ENCODE data around the gene NTN3. TPM values are rescaled to one million over a fixed set of nuclear protein-coding genes. Genes with fewer than 3 reads are reported as not detected.

NTN3 gene
- total RNA-seq, 1 donor from 2014 or later: 2.5 TPM

DNA sequence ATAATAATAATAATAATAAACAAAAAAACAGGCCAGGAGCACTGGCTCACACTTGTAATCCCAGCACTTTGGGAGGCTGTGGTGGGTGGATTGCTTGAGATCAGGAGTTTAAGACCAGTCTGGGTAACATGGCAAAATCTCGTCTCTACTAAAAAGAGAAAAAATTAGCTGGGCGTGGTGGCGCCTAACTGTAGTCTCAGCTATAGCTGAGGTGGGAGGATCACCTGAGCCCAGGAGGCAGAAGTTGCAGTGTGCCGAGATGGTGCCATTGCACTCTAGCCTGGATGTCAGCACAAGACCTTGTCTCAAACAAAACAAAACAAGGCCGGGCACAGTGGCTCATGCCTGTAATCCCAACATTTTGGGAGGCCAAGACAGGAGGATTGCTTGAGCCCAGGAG, 23.9 kb downstream of the NTN3 start:
- Mint-ChIP-seq H3K4me3 (ENCODE audit: low read depth) (no peak overlapping the region), H3K27me3 (no peaks in the 10 kb centered on the region), H3K9me3 (ENCODE audit: low read depth) (no peaks in the 10 kb centered on the region), H3K36me3 (ENCODE audit: insufficient read depth) (peaks cover 1% of the 10 kb centered on the region), H3K27ac (no peak overlapping the region), H3K4me1 (ENCODE audit: low read depth) (peaks cover 2% of the 10 kb centered on the region)
- TF ChIP-seq, protein P1, sequence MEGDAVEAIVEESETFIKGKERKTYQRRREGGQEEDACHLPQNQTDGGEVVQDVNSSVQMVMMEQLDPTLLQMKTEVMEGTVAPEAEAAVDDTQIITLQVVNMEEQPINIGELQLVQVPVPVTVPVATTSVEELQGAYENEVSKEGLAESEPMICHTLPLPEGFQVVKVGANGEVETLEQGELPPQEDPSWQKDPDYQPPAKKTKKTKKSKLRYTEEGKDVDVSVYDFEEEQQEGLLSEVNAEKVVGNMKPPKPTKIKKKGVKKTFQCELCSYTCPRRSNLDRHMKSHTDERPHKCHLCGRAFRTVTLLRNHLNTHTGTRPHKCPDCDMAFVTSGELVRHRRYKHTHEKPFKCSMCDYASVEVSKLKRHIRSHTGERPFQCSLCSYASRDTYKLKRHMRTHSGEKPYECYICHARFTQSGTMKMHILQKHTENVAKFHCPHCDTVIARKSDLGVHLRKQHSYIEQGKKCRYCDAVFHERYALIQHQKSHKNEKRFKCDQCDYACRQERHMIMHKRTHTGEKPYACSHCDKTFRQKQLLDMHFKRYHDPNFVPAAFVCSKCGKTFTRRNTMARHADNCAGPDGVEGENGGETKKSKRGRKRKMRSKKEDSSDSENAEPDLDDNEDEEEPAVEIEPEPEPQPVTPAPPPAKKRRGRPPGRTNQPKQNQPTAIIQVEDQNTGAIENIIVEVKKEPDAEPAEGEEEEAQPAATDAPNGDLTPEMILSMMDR (IDR thresholded peaks at IDR 0.05; ENCODE audit: unreplicated experiment): no peak
- no peak for DNase-seq (ENCODE audit: low spot score, unreplicated experiment)

DNA sequence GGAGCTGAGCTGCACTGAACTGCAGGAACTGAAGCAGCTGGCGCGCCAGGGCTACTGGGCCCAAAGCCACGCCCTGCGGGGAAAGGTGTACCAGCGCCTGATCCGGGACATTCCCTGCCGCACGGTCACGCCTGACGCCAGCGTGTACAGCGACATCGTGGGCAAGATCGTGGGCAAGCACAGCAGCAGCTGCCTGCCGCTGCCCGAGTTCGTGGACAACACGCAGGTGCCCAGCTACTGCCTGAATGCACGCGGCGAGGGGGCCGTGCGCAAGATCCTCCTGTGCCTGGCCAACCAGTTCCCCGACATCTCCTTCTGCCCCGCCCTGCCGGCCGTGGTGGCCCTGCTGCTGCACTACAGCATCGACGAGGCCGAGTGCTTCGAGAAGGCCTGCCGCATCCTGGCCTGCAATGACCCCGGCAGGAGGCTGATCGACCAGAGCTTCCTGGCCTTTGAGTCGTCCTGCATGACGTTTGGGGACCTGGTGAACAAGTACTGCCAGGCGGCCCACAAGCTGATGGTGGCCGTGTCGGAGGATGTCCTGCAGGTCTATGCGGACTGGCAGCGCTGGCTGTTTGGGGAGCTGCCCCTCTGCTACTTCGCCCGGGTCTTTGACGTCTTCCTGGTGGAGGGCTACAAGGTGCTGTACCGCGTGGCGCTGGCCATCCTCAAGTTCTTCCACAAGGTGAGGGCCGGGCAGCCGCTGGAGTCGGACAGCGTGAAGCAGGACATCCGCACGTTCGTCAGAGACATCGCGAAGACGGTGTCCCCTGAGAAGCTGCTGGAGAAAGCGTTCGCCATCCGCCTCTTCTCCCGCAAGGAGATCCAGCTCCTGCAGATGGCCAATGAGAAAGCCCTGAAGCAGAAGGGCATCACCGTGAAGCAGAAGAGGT, 25.4 kb downstream of the NTN3 start:
- H3K27me3 Mint-ChIP-seq: no peaks in the 10 kb centered on the region
- no peak overlapping the region for H3K4me3 Mint-ChIP-seq (ENCODE audit: low read depth)
- peaks cover 2% of the 10 kb centered on the region for H3K4me1 Mint-ChIP-seq (ENCODE audit: low read depth)
- DNase-seq (ENCODE audit: low spot score, unreplicated experiment): no peak
- no peaks in the 10 kb centered on the region for H3K9me3 Mint-ChIP-seq (ENCODE audit: low read depth)
- TF ChIP-seq, protein P1 (IDR thresholded peaks at IDR 0.05; ENCODE audit: unreplicated experiment): no peak
- H3K27ac Mint-ChIP-seq: no peak overlapping the region
- peaks cover 1% of the 10 kb centered on the region for H3K36me3 Mint-ChIP-seq (ENCODE audit: insufficient read depth)

DNA sequence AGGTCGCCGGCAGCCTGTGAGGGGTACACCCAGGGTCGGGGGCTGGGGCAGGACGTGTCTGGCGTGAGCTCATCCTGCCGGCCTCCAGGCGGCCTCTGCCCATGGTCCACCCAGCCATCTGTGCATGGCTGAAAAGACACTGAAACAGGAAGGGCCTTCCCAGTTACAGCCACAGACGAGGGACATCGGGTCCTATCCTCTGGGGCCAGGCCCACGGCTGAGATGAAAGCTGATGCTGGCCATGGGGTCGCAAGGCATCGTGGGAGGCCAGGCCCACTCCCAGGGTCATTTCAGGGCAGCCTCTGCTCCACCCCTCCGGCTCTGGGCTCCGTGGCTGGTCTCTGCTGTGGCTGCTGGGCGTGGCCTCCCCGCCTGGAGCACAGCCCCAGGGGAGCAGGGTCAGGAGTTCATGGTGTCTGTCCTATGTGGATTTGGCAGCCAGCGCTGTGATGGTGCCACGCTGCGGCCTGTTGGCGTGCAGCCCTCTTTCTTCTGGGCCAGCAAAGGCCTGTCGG, 26.1 kb downstream of the NTN3 start:
- Mint-ChIP-seq H3K27me3 (no peaks in the 10 kb centered on the region), H3K36me3 (ENCODE audit: insufficient read depth) (peaks cover 1% of the 10 kb centered on the region), H3K27ac (no peak overlapping the region), H3K9me3 (ENCODE audit: low read depth) (no peaks in the 10 kb centered on the region), H3K4me3 (ENCODE audit: low read depth) (no peak overlapping the region), H3K4me1 (ENCODE audit: low read depth) (peaks cover 2% of the 10 kb centered on the region)
- DNase-seq (ENCODE audit: low spot score, unreplicated experiment): no peak
- TF ChIP-seq, protein P1 (IDR thresholded peaks at IDR 0.05; ENCODE audit: unreplicated experiment): no peak

DNA sequence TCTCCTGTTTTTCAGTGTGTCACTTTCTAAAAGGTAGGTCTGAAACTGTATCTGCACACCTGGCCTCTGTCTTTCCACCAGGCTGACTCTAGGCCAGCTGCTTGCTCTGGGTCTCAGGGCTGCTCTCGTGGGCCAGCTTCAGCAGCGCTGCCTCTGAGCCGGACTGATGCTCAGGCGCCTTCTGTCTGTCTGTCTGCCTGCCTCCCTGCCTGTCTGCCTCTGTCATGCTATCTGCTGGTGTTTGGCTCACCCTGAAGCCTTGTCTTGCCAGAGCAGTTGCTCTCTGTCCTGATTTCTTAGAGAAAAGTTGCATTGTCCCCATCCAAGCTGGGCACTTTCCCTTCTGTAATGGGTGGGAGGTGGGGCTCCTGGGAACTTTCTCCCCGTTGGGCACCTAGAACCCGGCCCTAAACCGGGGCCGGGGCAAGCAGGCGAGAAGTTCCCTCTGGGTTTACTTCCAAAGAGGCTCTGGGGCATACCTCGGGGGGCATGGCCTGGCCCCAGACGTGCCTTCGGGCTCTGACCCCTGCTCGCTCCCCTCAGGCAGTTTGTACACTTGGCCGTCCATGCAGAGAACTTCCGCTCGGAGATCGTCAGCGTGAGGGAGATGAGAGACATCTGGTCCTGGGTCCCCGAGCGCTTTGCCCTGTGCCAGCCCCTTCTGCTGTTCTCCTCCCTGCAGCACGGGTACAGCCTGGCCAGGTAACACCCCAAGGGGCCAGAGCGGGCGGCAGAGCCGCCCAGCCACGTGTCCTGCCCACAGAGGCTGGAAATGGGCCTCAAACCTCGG, 26.8 kb downstream of the NTN3 start:
- DNase-seq (ENCODE audit: low spot score, unreplicated experiment): no peak
- Mint-ChIP-seq H3K9me3 (ENCODE audit: low read depth) (no peaks in the 10 kb centered on the region), H3K36me3 (ENCODE audit: insufficient read depth) (peaks cover 1% of the 10 kb centered on the region), H3K4me3 (ENCODE audit: low read depth) (no peak overlapping the region), H3K27me3 (no peaks in the 10 kb centered on the region), H3K4me1 (ENCODE audit: low read depth) (no peaks in the 10 kb centered on the region), H3K27ac (no peak overlapping the region)
- TF ChIP-seq, protein P1 (IDR thresholded peaks at IDR 0.05; ENCODE audit: unreplicated experiment): no peak

DNA sequence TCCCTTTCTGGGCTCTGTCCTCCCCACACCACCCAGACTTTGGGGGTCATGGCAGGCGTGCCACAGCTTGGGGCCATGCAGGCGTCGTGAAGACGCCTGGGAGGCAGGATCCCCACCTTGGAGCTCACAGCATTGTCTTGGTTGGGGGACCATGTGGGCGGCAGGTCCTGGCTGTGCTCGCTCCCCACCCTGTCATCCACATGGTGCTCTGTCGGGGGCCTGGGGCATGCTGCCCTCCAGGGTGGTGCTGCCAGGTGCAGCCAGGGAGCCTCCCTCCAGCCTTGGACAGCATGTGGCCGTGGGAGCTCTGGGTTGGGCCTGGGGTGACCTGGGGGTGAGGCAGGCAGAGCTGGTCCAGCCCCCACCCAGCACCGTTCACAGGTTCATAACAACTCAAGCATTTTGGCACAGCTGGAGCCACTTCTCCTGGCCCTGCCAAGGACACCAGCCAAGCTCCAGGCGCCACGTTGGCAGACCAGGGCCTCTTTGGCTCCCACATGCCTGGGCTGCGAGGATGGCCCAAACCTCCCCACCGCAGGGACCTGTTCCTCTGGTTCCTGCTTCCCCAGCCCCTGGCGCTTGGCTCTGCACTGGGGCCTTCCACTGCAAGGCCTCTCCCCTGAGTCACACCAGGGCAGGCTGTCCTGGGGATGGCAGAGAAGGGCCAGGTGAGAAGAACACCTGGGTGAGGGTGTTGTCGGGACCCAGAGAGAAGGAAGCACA, 27.6 kb downstream of the NTN3 start:
- Mint-ChIP-seq H3K9me3 (ENCODE audit: low read depth) (no peaks in the 10 kb centered on the region), H3K4me3 (ENCODE audit: low read depth) (no peak overlapping the region), H3K27ac (no peak overlapping the region), H3K4me1 (ENCODE audit: low read depth) (no peaks in the 10 kb centered on the region), H3K36me3 (ENCODE audit: insufficient read depth) (peaks cover 1% of the 10 kb centered on the region), H3K27me3 (no peaks in the 10 kb centered on the region)
- no peak for DNase-seq (ENCODE audit: low spot score, unreplicated experiment)
- TF ChIP-seq, protein P1 (IDR thresholded peaks at IDR 0.05; ENCODE audit: unreplicated experiment): no peak

All from progenitor cell of endocrine pancreas (in vitro differentiated cells).